H1 (cell line): ENCODE data around the gene KARS1. TPM values are rescaled to one million over a fixed set of nuclear protein-coding genes. Genes with fewer than 3 reads are reported as not detected.
A peak's percentile ranks its signal among the peaks of the same experiment; 100 is the strongest.

Experiments
- CTCF ChIA-PET: fragments of 300-600 bp; sonication (Branson Sonifier 250); formaldehyde crosslinking; loops from one replicate; lab custom pipeline; 2021; ENCODE audit not compliant: partially characterized antibody; lab: Charles Lee
- POLR2A ChIA-PET: fragments of 300-600 bp; sonication (Branson Sonifier 250); formaldehyde crosslinking; loops from one replicate; lab custom pipeline; 2021; ENCODE audit warnings: inconsistent platforms; ENCODE audit not compliant: partially characterized antibody; lab: Charles Lee
- DNase-seq, 2 experiments: peaks; one replicate each; pipeline versions ENCODE4 v3.0.0 to v3.0.0-alpha.2; 2010 to 2022; ENCODE audit warnings: low spot score in 2 of 2, low read depth in 1 of 2, mixed read lengths in 1 of 2
- FAIRE-seq: peaks from 2 replicates; lab custom pipeline; 2011; peaks lifted over from hg19 to GRCh38; lab: Jason Lieb, UNC
- H2AFZ ChIP-seq: 2 replicates; pipeline ENCODE4 v1.8.1; 2012; ENCODE audit warnings: low read length, inconsistent platforms
- H2AK5ac ChIP-seq: 2 replicates; pipeline ENCODE4 v1.6.1; 2013; ENCODE audit warnings: low read depth, low read length
- H2BK120ac ChIP-seq: replicated peaks from 2 replicates; pipeline ENCODE3; 2013; ENCODE audit warnings: low read depth, low read length, inconsistent platforms
- H2BK12ac ChIP-seq: 2 replicates; pipeline ENCODE4 v1.6.1; 2013; ENCODE audit warnings: low read depth, low read length
- H2BK15ac ChIP-seq: 2 replicates; pipeline ENCODE4 v1.6.1; 2013; ENCODE audit warnings: low read length
- H2BK20ac ChIP-seq: 2 replicates; pipeline ENCODE4 v1.6.1; 2013; ENCODE audit warnings: low read length
- H2BK5ac ChIP-seq: 2 replicates; pipeline ENCODE4 v1.6.1; 2013; ENCODE audit warnings: low read depth, low read length
- H3K14ac ChIP-seq: 2 replicates; pipeline ENCODE4 v1.6.1; 2013; ENCODE audit warnings: inconsistent platforms; ENCODE audit not compliant: insufficient read length
- H3K18ac ChIP-seq: 2 replicates; pipeline ENCODE4 v1.6.1; 2013; ENCODE audit warnings: low read length; ENCODE audit errors: extremely low read depth
- H3K23ac ChIP-seq: 2 replicates; pipeline ENCODE4 v1.6.1; 2013; ENCODE audit warnings: inconsistent platforms; ENCODE audit not compliant: insufficient read length
- H3K23me2 ChIP-seq: 2 replicates; pipeline ENCODE4 v1.6.1; 2013; ENCODE audit warnings: low read depth, low read length
- H3K27ac ChIP-seq: 2 replicates; pipeline ENCODE4 v1.6.1; 2011; ENCODE audit warnings: low read depth, low read length, inconsistent platforms
- H3K27me3 ChIP-seq, 4 experiments: replicated peaks in 1 of 4; 1 replicate in 1 of 4; 2 replicates in 3 of 4; pipeline versions ENCODE4 v1.6.1 to v1.8.1; 2011 to 2013; ENCODE audit warnings: low read length in 3 of 4, mild to moderate bottlenecking in 3 of 4, inconsistent platforms in 2 of 4, mixed read lengths in 2 of 4, moderate library complexity in 1 of 4; ENCODE audit not compliant: control insufficient read depth in 3 of 4, insufficient read depth in 3 of 4; ENCODE audit errors: extremely low read depth in 1 of 4
- H3K36me3 ChIP-seq, 4 experiments: 2 replicates each; pipeline versions ENCODE4 v1.6.1 to v1.8.1; 2011 to 2013; ENCODE audit warnings: mild to moderate bottlenecking in 4 of 4, low read length in 3 of 4, moderate library complexity in 2 of 4, control low read depth in 1 of 4, inconsistent platforms in 1 of 4; ENCODE audit not compliant: insufficient read depth in 4 of 4, control insufficient read depth in 2 of 4
- H3K4ac ChIP-seq: replicated peaks from 2 replicates; pipeline ENCODE3; 2013; ENCODE audit warnings: low read length, low read depth, mixed read lengths, inconsistent platforms; ENCODE audit not compliant: insufficient read length
- H3K4me1 ChIP-seq, 4 experiments: replicated peaks in 1 of 4; 1 replicate in 1 of 4; 2 replicates in 3 of 4; pipeline versions ENCODE4 v1.6.1 to v1.8.1; 2011 to 2013; ENCODE audit warnings: low read length in 3 of 4, inconsistent platforms in 2 of 4, mixed read lengths in 1 of 4; ENCODE audit not compliant: insufficient read depth in 4 of 4, control insufficient read depth in 3 of 4
- H3K4me2 ChIP-seq, 2 experiments: 2 replicates each; pipeline versions ENCODE4 v1.6.1 to v1.8.1; 2011 to 2013; ENCODE audit warnings: low read depth in 2 of 2, low read length in 2 of 2, control low read depth in 1 of 2, inconsistent platforms in 1 of 2, mild to moderate bottlenecking in 1 of 2; ENCODE audit not compliant: insufficient read depth in 1 of 2
- H3K4me3 ChIP-seq, 4 experiments: fragments of 200-600, 300-600 bp in 1 of 4; sonication (generic), shearing (Covaris generic), sonication (Bioruptor Twin) in 1 of 4; 2 replicates each; pipeline versions ENCODE4 v1.5.1 to v1.8.1; 2011 to 2016; ENCODE audit warnings: low read length in 4 of 4, low read depth in 3 of 4, control low read depth in 2 of 4, inconsistent platforms in 2 of 4, mild to moderate bottlenecking in 2 of 4, mixed read lengths in 1 of 4, moderate library complexity in 1 of 4; ENCODE audit not compliant: insufficient read depth in 2 of 4; ENCODE audit errors: extremely low read depth in 1 of 4
- H3K56ac ChIP-seq: replicated peaks from 2 replicates; pipeline ENCODE3; 2013; ENCODE audit warnings: low read depth, mild to moderate bottlenecking, mixed read lengths, low read length, inconsistent platforms; ENCODE audit not compliant: insufficient read length
- H3K79me1 ChIP-seq: 2 replicates; pipeline ENCODE4 v1.6.1; 2013; ENCODE audit warnings: low read depth, low read length, control low read depth
- H3K79me2 ChIP-seq, 2 experiments: 2 replicates each; pipeline versions ENCODE4 v1.6.1 to v1.8.1; 2012 to 2013; ENCODE audit warnings: low read length in 2 of 2, mild to moderate bottlenecking in 2 of 2, inconsistent platforms in 1 of 2; ENCODE audit not compliant: insufficient read depth in 2 of 2, control insufficient read depth in 1 of 2
- H3K9ac ChIP-seq, 4 experiments: replicated peaks in 1 of 4; 1 replicate in 1 of 4; 2 replicates in 3 of 4; pipeline versions ENCODE4 v1.6.1 to v1.8.1; 2011 to 2013; ENCODE audit warnings: low read depth in 3 of 4, low read length in 3 of 4, control low read depth in 2 of 4, mild to moderate bottlenecking in 2 of 4, moderate library complexity in 2 of 4, inconsistent platforms in 1 of 4; ENCODE audit errors: extremely low read depth in 1 of 4
- H3K9me3 ChIP-seq, 2 experiments: 2 replicates each; pipeline versions ENCODE4 v1.6.1 to v1.8.1; 2012 to 2013; ENCODE audit warnings: mild to moderate bottlenecking in 2 of 2, moderate library complexity in 2 of 2, control low read depth in 1 of 2, inconsistent platforms in 1 of 2, low read depth in 1 of 2, low read length in 1 of 2, mixed read lengths in 1 of 2; ENCODE audit not compliant: insufficient read depth in 2 of 2
- H4K20me1 ChIP-seq, 2 experiments: replicated peaks in 1 of 2; 2 replicates each; pipeline versions ENCODE3 to v1.8.1; 2011 to 2013; ENCODE audit warnings: inconsistent platforms in 2 of 2, low read length in 2 of 2, mild to moderate bottlenecking in 1 of 2; ENCODE audit not compliant: insufficient read depth in 2 of 2, control insufficient read depth in 1 of 2
- H4K5ac ChIP-seq: 2 replicates; pipeline ENCODE4 v1.6.1; 2013; ENCODE audit warnings: low read length, low read depth, mixed read lengths, inconsistent platforms; ENCODE audit not compliant: insufficient read length
- H4K8ac ChIP-seq: 2 replicates; pipeline ENCODE4 v1.8.0; 2013; ENCODE audit warnings: mild to moderate bottlenecking, moderate library complexity, low read length, inconsistent platforms; ENCODE audit not compliant: insufficient read depth; ENCODE audit errors: extremely low read depth
- H4K91ac ChIP-seq: replicated peaks from 2 replicates; pipeline ENCODE3; 2013; ENCODE audit warnings: low read length, mixed read lengths, inconsistent platforms; ENCODE audit not compliant: insufficient read length
- ASH2L ChIP-seq: fragments of 200-600, 300-600 bp; sonication (generic); IDR thresholded peaks from one replicate; pipeline ENCODE4 v1.7.1; 2017; ENCODE audit warnings: low read length
- EP300 ChIP-seq, 2 experiments: IDR thresholded peaks; 1 replicate in 1 of 2; 2 replicates in 1 of 2; pipeline ENCODE4 v1.6.1; 2011 to 2012; ENCODE audit warnings: low read depth in 2 of 2, low read length in 2 of 2, mild to moderate bottlenecking in 2 of 2, borderline replicate concordance in 1 of 2, inconsistent platforms in 1 of 2, moderate library complexity in 1 of 2
- KDM5A ChIP-seq: fragments of 200-600 bp; IDR thresholded peaks from 2 replicates; pipeline ENCODE4 v1.7.1; 2012; ENCODE audit warnings: mild to moderate bottlenecking, low read length, inconsistent platforms, mixed read lengths
- MAX ChIP-seq: IDR thresholded peaks from 2 replicates; pipeline ENCODE4 v1.6.1; 2012; ENCODE audit warnings: inconsistent platforms
- PHF8 ChIP-seq: fragments of 200-600 bp; sonication (generic); conservative IDR thresholded peaks from 2 replicates; pipeline ENCODE4 v1.7.1; 2012; ENCODE audit warnings: low read depth, mild to moderate bottlenecking, inconsistent platforms, low read length, moderate library complexity
- RFX5 ChIP-seq: IDR thresholded peaks from 2 replicates; pipeline ENCODE4 v1.6.1; 2011; ENCODE audit warnings: low read depth, low read length, improper control_type of control experiment, borderline replicate concordance
- SAP30 ChIP-seq: fragments of 300-600 bp; sonication (generic); IDR thresholded peaks from 2 replicates; pipeline ENCODE4 v1.7.1; 2012; ENCODE audit warnings: low read length, moderate library complexity, mild to moderate bottlenecking, inconsistent platforms; ENCODE audit not compliant: insufficient read depth, insufficient replicate concordance
- SP1 ChIP-seq: IDR thresholded peaks from 2 replicates; pipeline ENCODE4 v1.6.1; 2011; ENCODE audit warnings: low read depth, low read length
- TAF1 ChIP-seq: IDR thresholded peaks from 2 replicates; pipeline ENCODE4 v1.6.1; 2011; ENCODE audit warnings: mild to moderate bottlenecking, low read depth, low read length
- YY1 ChIP-seq: IDR thresholded peaks from 2 replicates; pipeline ENCODE4 v1.6.1; 2011; ENCODE audit warnings: low read depth, mild to moderate bottlenecking, low read length
- WGBS, 2 experiments: shearing (Covaris generic) in 1 of 2; methylation state at CpG; one replicate each; pipeline versions ENCODE4 v1.1.6 to v1.1.7; 2013 to 2015; ENCODE audit warnings: low lambda C conversion rate in 2 of 2, mixed read lengths in 2 of 2, inconsistent platforms in 1 of 2, low coverage in 1 of 2, missing lambda C conversion rate in 1 of 2; ENCODE audit not compliant: insufficient replicate concordance in 2 of 2, insufficient coverage in 1 of 2, insufficient read length in 1 of 2; ENCODE audit errors: extremely low coverage in 1 of 2, missing lambda C conversion rate in 1 of 2; 5-methylcytosine and 5-hydroxymethylcytosine counted together
- polyA plus RNA-seq, 7 experiments: library from polyadenylated mRNA; depleted of rRNA in 3 of 7; stranded (reverse) in 5 of 7; unstranded in 2 of 7; fragments of >200 nt in 5 of 7; fragments of 200-250 nt in 2 of 7; gene quantifications; 1 replicate in 5 of 7; 2 replicates in 1 of 7; 4 replicates in 1 of 7; pipeline versions ENCODE4 v1.2.1 to v1.2.3, GENCODE V29; 2011 to 2013; ENCODE audit warnings: missing spikeins in 2 of 7, mixed read lengths in 2 of 7
- total RNA-seq: library from RNA; stranded (reverse); fragmentation: NEBNext Ultra II Directional; extraction: Animal tissue kit (Norgen Biotek cat#: 25700); gene quantifications from 2 replicates; pipeline ENCODE4 v1.2.1, GENCODE V29; 2021

Gene KARS1
- total and polyA plus RNA-seq, 2 of the 8 experiments (the other 6 are each of a cell fraction or from before 2014, with no cell fraction given), result 97.5 to 221 TPM

GRCh38 chr16:75648265-75649076, 1.0 kb upstream of the KARS1 start:
- H3K36me3 ChIP-seq, result peaks cover 0 to 16% (median 0%) of the 10 kb centered on the region in 4 experiments; a peak in 2 of 8 replicates
- peaks cover 13% of the 10 kb centered on the region for H3K79me1 ChIP-seq
- peaks cover 37 to 89% of the 10 kb centered on the region in 2 experiments for H3K79me2 ChIP-seq
- no peak overlapping the region for H2BK120ac ChIP-seq
- H3K14ac ChIP-seq, result no peak overlapping the region
- H3K18ac ChIP-seq, result peak overlapping the region; percentile 84; the same call in 1 of the 2 replicates
- no peak overlapping the region for H2AK5ac ChIP-seq
- no peak overlapping the region; the same call in 1 of the 2 replicates for H2BK15ac ChIP-seq
- ChIA-PET POLR2A (interaction anchor here (0.6 to 2.4 kb wide), 11 partner anchors 10 to 215 kb away, joined by 3 to 7 read pairs (median 4); partner anchors contain the start of gene CFDP1), CTCF (interaction anchor here (0.6 to 2.7 kb wide), 6 partner anchors 8 to 183 kb away, joined by 3 to 8 read pairs (median 6); partner anchors contain the start of gene TMEM170A)
- peak overlapping the region; percentile 68 for H4K91ac ChIP-seq
- peak overlapping the region; percentile 86 to 92 for H3K4me2 ChIP-seq
- H3K4me1 ChIP-seq, result peaks cover 0 to 4% (median 1%) of the 10 kb centered on the region in 4 experiments; a peak in 3 of 7 replicates
- H3K4ac ChIP-seq, result no peak overlapping the region
- H2BK12ac ChIP-seq, result no peak overlapping the region; the same call in 1 of the 2 replicates
- H3K27ac ChIP-seq, result peak overlapping the region; percentile 90
- peak overlapping the region; percentile 94 for H4K8ac ChIP-seq
- peaks cover 5% of the 10 kb centered on the region for H3K23me2 ChIP-seq
- H3K23ac ChIP-seq, result no peak overlapping the region
- peak overlapping the region; percentile 91 for H2BK5ac ChIP-seq
- peak overlapping the region; percentile 93 for H4K5ac ChIP-seq
- H2AFZ ChIP-seq, result peak overlapping the region; percentile 83; the same call in 1 of the 2 replicates
- no peak overlapping the region for H2BK20ac ChIP-seq
- no peaks in the 10 kb centered on the region for H3K9me3 ChIP-seq
- H3K4me3 ChIP-seq, result peak overlapping the region; percentile 83 to 99 (median 97)
- no peak for FAIRE-seq
- DNase-seq, result peak in 1 of 2 experiments; percentile 92
- H3K27me3 ChIP-seq, result no peaks in the 10 kb centered on the region
- H3K56ac ChIP-seq, result peak overlapping the region; percentile 87
- H4K20me1 ChIP-seq, result peaks cover 2 to 9% of the 10 kb centered on the region in 2 experiments
- 1% methylated on average over 62 of the region's 62 CpGs; no CpG with 5 or more reads in 1 of the 2 experiments for WGBS, 2 experiments
- H3K9ac ChIP-seq, result peak overlapping the region; percentile 72 to 96 (median 90)
- TF ChIP-seq PHF8 (0 out of 2 replicates have a peak, but pooled peaks have one; percentile 30), KDM5A (peak; percentile 14; the same call in 1 of the 2 replicates), SAP30 (peak; percentile 31), ASH2L (peak; percentile 16), SP1 (peak; percentile 14; the same call in 1 of the 2 replicates), RFX5 (no peak), EP300 (IDR thresholded peaks at IDR 0.05; ENCODE audit: borderline replicate concordance in 1 of 2, low read depth in 2 of 2, low read length in 2 of 2) (no peak), MAX (no peak; the same call in 1 of the 2 replicates), TAF1 (peak; percentile 79), YY1 (peak; percentile 93)
